Caco-2 (cell line): ENCODE results near the gene ABCA10. TPM values are rescaled to one million over a fixed set of nuclear protein-coding genes. Genes with fewer than 3 reads are reported as not detected.
"Not testable (repeated sequence)": the region's sequence is repeated elsewhere in the genome, so short reads cannot be mapped to it uniquely, and the experiment has no call there.

ENCODE experiments used
- BruUV-seq: library from RNA; stranded (reverse); fragments of 400-500 nt; replicated peaks from 2 replicates; lab custom pipeline; 2021; lab: Mats Ljungman, UMichigan
- CTCF ChIA-PET: fragments of 300-600 bp; sonication (Branson Sonifier 250); formaldehyde crosslinking; loops from one replicate; lab custom pipeline; 2022; ENCODE audit warnings: antibody characterized with exemption; lab: Charles Lee
- POLR2A ChIA-PET: fragments of 300-600 bp; sonication (Branson Sonifier 250); formaldehyde crosslinking; loops from one replicate; lab custom pipeline; 2022; ENCODE audit warnings: antibody characterized with exemption; lab: Charles Lee
- DNase-seq, 2 experiments: peaks; one replicate each; pipeline versions ENCODE4 v3.0.0 to v3.0.0-alpha.2; 2020 to 2022
- H3K27me3 ChIP-seq: replicated peaks from 2 replicates; pipeline ENCODE4 v1.6.0; 2011; ENCODE audit warnings: low read length; ENCODE audit not compliant: control insufficient read depth, insufficient read depth
- H3K36me3 ChIP-seq: 2 replicates; pipeline ENCODE4 v1.5.1; 2011; ENCODE audit warnings: low read length; ENCODE audit not compliant: control insufficient read depth, insufficient read depth
- H3K4me1 ChIP-seq: fragments of 250-450 bp; sonication (Bioruptor Pico); 2 replicates; pipeline ENCODE4 v1.5.1; 2020; ENCODE audit warnings: mild to moderate bottlenecking
- H3K4me3 ChIP-seq: 2 replicates; pipeline ENCODE4 v1.5.1; 2011; ENCODE audit warnings: low read depth, mild to moderate bottlenecking, control low read depth, low read length
- H3K9me3 ChIP-seq: fragments of 250-450 bp; sonication (Bioruptor Pico); 2 replicates; pipeline ENCODE4 v1.5.1; 2020; ENCODE audit warnings: mild to moderate bottlenecking, moderate library complexity
- H3K27ac Mint-ChIP-seq: one replicate; pipeline ENCODE4 v1.8.0; 2022; ENCODE audit warnings: mixed read lengths; ENCODE audit not compliant: unreplicated experiment
- H3K27me3 Mint-ChIP-seq: one replicate; pipeline ENCODE4 v1.8.0; 2022; ENCODE audit warnings: mixed read lengths; ENCODE audit not compliant: insufficient read depth, unreplicated experiment
- H3K36me3 Mint-ChIP-seq: one replicate; pipeline ENCODE4 v1.8.0; 2022; ENCODE audit warnings: mild to moderate bottlenecking, mixed read lengths; ENCODE audit not compliant: insufficient read depth, unreplicated experiment
- H3K4me1 Mint-ChIP-seq: one replicate; pipeline ENCODE4 v1.8.0; 2022; ENCODE audit warnings: low read depth, mixed read lengths; ENCODE audit not compliant: unreplicated experiment
- H3K4me3 Mint-ChIP-seq: one replicate; pipeline ENCODE4 v1.8.0; 2022; ENCODE audit warnings: mild to moderate bottlenecking, moderate library complexity, mixed read lengths; ENCODE audit not compliant: unreplicated experiment
- H3K9me3 Mint-ChIP-seq: one replicate; pipeline ENCODE4 v1.8.0; 2022; ENCODE audit warnings: mixed read lengths; ENCODE audit not compliant: unreplicated experiment
- intact Hi-C: fragments of 100-400 bp; cut with micrococcal nuclease; formaldehyde crosslinking; loops from one replicate; pipeline ENCODE4 v1.10.0; 2022; ENCODE audit not compliant: unreplicated experiment
- total RNA-seq: library from RNA; stranded (reverse); gene quantifications from 2 replicates; pipeline ENCODE4 v1.2.3, GENCODE V29; 2022
- TF ChIP-seq, protein P1 (sequence below), 2 experiments: fragments of 200-600 bp in 1 of 2; IDR thresholded peaks; 1 replicate in 1 of 2; 2 replicates in 1 of 2; pipeline versions ENCODE4 v1.5.1 to v1.8.0; 2011 to 2022; ENCODE audit warnings: antibody characterized with exemption in 1 of 2, control low read depth in 1 of 2, inconsistent platforms in 1 of 2, low read depth in 1 of 2, low read length in 1 of 2, mild to moderate bottlenecking in 1 of 2, moderate library complexity in 1 of 2; ENCODE audit not compliant: insufficient read depth in 1 of 2, severe bottlenecking in 1 of 2, unreplicated experiment in 1 of 2

The ABCA10 gene
- total RNA-seq, 1 experiment from 2014 or later, result not detected

DNA sequence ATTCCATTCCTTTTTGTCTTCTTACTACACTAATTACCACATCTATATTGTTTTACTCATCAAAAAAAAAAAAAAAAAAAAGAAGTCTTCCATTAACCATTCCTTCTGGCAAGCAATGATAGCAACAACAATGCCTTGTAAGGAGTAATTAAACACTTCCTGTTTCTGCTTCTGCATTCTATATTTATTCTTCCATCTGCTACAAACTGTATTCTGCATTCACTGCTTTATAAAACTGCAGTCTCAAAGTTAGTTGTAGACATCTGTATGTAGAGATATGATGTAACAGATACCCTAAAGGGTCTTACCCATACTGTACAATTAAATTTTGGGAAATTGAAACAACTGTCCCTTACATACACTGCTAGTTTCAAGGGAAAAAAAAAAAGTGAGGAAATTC lies 58.2 kb downstream of the ABCA10 start:
- 0 out of 2 replicates have a peak, but pooled peaks cover 1% of the 10 kb centered on the region for H3K4me1 ChIP-seq
- no peaks in the 10 kb centered on the region for H3K36me3 ChIP-seq
- Mint-ChIP-seq H3K4me3 (no peak overlapping the region), H3K9me3 (no peaks in the 10 kb centered on the region), H3K4me1 (no peaks in the 10 kb centered on the region), H3K27ac (no peak overlapping the region), H3K36me3 (no peaks in the 10 kb centered on the region), H3K27me3 (no peaks in the 10 kb centered on the region)
- POLR2A ChIA-PET, result no interaction called here
- no TSS peak for BruUV-seq
- CTCF ChIA-PET, result no interaction called here
- TF ChIP-seq, protein P1, sequence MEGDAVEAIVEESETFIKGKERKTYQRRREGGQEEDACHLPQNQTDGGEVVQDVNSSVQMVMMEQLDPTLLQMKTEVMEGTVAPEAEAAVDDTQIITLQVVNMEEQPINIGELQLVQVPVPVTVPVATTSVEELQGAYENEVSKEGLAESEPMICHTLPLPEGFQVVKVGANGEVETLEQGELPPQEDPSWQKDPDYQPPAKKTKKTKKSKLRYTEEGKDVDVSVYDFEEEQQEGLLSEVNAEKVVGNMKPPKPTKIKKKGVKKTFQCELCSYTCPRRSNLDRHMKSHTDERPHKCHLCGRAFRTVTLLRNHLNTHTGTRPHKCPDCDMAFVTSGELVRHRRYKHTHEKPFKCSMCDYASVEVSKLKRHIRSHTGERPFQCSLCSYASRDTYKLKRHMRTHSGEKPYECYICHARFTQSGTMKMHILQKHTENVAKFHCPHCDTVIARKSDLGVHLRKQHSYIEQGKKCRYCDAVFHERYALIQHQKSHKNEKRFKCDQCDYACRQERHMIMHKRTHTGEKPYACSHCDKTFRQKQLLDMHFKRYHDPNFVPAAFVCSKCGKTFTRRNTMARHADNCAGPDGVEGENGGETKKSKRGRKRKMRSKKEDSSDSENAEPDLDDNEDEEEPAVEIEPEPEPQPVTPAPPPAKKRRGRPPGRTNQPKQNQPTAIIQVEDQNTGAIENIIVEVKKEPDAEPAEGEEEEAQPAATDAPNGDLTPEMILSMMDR (IDR thresholded peaks at IDR 0.05; ENCODE audit: insufficient read depth in 1 of 2, low read depth in 1 of 2, low read length in 1 of 2, severe bottlenecking in 1 of 2, unreplicated experiment in 1 of 2), result no peak
- 0 out of 2 replicates have a peak, but pooled peaks cover 3% of the 10 kb centered on the region for H3K9me3 ChIP-seq
- intact Hi-C loops, result no loop called here
- H3K4me3 ChIP-seq, result no peak overlapping the region
- no peaks in the 10 kb centered on the region for H3K27me3 ChIP-seq
- DNase-seq, result no peak

DNA sequence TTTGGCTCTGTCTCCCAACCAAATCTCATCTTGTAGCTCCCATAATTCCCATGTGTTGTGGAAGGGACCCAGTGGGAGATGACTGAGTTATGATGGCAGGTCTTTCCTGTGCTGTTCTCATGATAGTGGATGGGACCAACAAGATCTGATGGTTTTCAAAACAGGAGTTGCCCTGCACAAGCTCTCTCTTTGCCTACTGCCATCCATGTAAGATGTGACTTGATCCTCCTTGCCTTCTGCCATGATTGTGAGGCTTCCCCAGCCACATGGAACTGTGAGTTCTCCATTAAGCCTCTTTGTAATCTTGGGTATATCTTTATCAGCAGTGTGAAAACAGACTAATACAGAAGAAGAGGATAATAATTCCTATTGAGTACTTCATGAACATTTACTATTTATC lies 60.0 kb downstream of the ABCA10 start:
- H3K9me3 ChIP-seq, intact Hi-C loops, H3K4me1 Mint-ChIP-seq, H3K27me3 Mint-ChIP-seq, H3K9me3 Mint-ChIP-seq, POLR2A ChIA-PET, CTCF ChIA-PET, H3K4me3 Mint-ChIP-seq, H3K4me1 ChIP-seq, H3K36me3 Mint-ChIP-seq, H3K36me3 ChIP-seq, H3K27me3 ChIP-seq, BruUV-seq, DNase-seq, H3K4me3 ChIP-seq, H3K27ac Mint-ChIP-seq: not testable (repeated sequence)

DNA sequence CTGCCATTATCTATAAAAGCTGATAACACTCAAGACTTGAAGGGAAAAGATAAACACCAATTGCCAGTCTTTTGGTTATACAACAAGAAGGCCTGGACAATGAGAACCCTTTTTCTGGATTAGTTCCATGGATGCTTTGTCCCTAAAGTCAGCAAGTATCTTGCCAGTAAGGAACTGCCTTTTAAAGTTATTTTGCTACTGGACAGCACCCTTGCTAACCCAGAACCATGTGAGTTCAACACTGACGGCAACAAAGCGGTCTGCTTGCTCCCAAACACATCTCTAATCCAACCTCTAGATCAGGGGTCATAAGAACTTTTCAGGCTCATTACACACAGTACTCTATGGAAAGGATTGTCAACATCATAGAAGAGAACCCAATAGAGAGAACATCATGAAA lies 61.7 kb downstream of the ABCA10 start:
- Histone ChIP-seq H3K4me3 (no peak overlapping the region), H3K4me1 (no peaks in the 10 kb centered on the region), H3K27me3 (no peaks in the 10 kb centered on the region), H3K36me3 (no peaks in the 10 kb centered on the region), H3K9me3 (0 out of 2 replicates have a peak, but pooled peaks cover 3% of the 10 kb centered on the region)
- Mint-ChIP-seq H3K27ac (no peak overlapping the region), H3K27me3 (no peaks in the 10 kb centered on the region), H3K4me1 (no peaks in the 10 kb centered on the region), H3K4me3 (no peak overlapping the region), H3K9me3 (no peaks in the 10 kb centered on the region), H3K36me3 (no peaks in the 10 kb centered on the region)
- no peak for DNase-seq
- ChIA-PET POLR2A (no interaction called here), CTCF (no interaction called here)
- intact Hi-C loops, result no loop called here
- BruUV-seq, result no TSS peak
- TF ChIP-seq, protein P1 (IDR thresholded peaks at IDR 0.05; ENCODE audit: insufficient read depth in 1 of 2, low read depth in 1 of 2, low read length in 1 of 2, severe bottlenecking in 1 of 2, unreplicated experiment in 1 of 2), result no peak

DNA sequence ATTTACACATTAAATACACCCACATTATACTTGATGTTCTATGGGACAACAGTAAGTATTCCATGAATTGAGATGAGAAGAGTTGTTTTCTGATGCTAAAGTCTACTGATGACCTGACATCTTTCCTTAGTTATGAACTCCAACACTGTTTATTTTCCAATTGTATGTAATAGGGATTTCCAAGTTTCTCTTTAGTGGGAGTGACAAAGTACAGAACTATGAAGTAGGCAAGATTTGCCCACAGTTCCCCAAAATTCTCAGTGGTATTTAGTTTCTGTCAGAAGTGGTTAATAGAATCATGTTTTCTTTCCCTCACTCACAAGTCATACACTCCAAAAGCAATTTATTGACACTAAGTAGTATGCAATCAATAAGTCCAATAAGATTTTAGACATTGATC lies 64.4 kb downstream of the ABCA10 start:
- intact Hi-C loops, result no loop called here
- Histone ChIP-seq H3K4me3 (no peak overlapping the region), H3K4me1 (no peaks in the 10 kb centered on the region), H3K9me3 (0 out of 2 replicates have a peak, but pooled peaks cover 3% of the 10 kb centered on the region), H3K27me3 (no peaks in the 10 kb centered on the region), H3K36me3 (no peaks in the 10 kb centered on the region)
- BruUV-seq, result no TSS peak
- no peak overlapping the region for H3K27ac Mint-ChIP-seq
- no peaks in the 10 kb centered on the region for H3K27me3 Mint-ChIP-seq
- DNase-seq, result no peak
- no peaks in the 10 kb centered on the region for H3K36me3 Mint-ChIP-seq
- POLR2A ChIA-PET, result no interaction called here
- TF ChIP-seq, protein P1 (IDR thresholded peaks at IDR 0.05; ENCODE audit: insufficient read depth in 1 of 2, low read depth in 1 of 2, low read length in 1 of 2, severe bottlenecking in 1 of 2, unreplicated experiment in 1 of 2), result no peak
- no peak overlapping the region for H3K4me3 Mint-ChIP-seq
- CTCF ChIA-PET, result no interaction called here
- H3K4me1 Mint-ChIP-seq, result no peaks in the 10 kb centered on the region
- no peaks in the 10 kb centered on the region for H3K9me3 Mint-ChIP-seq
